NCI-H69 (cell line): Measurements from ENCODE around the gene SLC9A8.
"Not testable (repeated sequence)": the region's sequence is repeated elsewhere in the genome, so short reads cannot be mapped to it uniquely, and the experiment has no call there.

Experiments used
- DNase-seq: peaks from one replicate; lab custom pipeline; 2025; lab: John Stamatoyannopoulos, UW

Gene SLC9A8

GRCh38 chr20:49893242-49894072 lies 80.8 kb downstream of the SLC9A8 start:
- DNase-seq: no peak

DNA sequence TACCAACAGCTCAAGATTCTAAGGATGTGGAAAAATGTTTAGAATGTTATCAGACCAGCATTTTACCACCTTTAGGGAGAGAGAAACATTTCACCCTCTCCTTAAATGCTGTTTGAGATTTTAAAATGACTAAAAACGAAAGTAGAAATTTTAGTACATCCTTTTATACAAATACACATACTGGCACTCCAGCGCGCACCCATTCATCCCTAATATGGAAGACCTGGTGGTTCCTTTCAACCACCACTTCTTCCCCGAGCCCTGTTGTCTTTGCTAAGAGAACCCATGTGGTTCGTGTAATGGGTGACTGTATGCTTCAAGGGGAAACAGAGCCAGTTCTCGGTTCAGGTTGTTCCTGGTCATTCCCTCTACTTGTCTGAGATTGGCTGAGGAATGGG lies 81.4 kb downstream of the SLC9A8 start:
- no peak for DNase-seq

DNA sequence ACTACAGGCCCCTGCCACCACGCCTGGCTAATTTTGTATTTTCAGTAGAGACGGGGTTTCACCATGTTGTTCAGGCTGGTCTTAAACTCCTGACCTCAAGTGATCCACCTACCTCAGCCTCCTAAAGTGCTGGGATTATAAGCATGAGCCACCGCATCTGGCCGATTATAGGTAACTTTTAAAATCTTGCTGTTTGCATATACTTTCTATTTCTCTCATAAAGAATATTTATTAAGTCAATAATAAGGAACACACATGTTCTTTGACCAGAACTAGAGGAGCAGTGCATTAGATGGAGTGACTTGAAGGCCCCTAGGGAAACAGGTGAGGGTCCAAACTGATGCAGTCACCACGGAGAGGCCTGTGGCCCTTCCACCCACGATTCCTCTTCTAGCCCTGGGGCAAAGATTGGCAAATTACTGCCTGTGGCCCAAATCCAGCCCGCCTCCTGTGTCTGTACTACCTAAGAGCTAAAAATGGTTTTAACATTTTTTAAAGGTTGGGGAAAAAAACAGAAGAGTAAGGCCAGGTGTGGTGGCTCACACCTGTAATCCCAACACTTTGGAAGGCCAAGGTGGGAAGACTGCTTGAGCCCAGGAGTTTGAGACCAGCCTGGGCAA lies 83.0 kb downstream of the SLC9A8 start:
- DNase-seq: not testable (repeated sequence)

DNA sequence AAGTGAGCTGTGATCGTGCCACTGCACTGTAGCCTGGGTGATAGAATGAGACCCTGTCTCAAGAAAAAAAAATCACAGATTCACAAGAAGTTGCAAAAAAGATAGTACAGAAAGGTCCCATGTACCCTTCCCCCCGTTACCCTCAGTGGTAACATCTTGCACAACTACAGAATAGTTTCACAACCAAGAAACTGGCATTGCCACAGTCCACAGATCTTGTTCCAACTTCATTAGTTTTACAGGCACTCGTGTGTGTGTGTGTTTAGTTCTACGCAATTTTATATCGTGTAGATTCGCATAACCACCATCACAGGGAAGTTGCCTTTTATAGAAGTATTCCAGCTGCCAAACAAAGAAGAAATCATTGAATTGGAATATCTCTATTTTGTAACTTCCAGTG lies 83.6 kb downstream of the SLC9A8 start:
- no peak for DNase-seq

DNA sequence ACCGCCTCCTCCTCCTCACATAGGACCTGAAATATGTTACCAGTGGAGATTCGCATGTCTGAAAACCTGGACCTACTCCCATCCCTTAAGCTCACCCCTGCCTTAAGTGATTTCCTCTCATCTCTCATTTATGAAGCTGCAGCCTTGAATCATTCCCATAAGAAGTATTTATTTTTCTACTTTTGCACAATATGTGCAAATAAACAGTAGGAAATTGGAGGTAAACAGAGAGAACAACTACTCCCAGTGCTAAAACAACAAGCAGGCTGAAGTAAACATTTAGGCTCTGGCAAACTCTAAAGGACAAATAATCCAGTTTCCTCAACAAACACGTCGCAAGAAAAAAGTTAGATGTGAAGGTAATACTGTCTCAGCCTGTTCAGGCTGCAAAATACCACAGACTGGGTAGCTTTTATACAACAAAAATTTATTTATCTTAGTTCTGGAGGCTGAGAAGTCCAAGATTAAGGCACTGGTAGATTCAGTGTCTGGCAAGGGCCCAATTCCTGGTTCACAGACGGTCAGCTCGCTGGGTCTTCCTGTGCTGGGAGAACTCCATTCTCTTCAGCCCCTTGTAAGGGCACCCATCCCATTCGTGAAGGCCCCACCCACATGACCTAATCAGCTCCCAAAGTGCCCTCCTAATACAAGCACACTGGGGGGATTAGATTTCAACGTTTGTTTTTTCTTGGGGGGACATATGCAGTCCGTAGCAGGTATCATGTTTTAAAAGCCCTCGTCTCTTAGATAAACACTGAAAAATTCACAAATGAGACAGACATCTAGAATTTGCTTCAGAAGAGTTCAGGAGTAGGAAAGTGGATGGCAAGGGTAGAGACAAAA lies 87.1 kb downstream of the SLC9A8 start:
- no peak for DNase-seq

- peak; percentile 58 for DNase-seq
These were observed 89.0 kb downstream of the SLC9A8 start for GRCh38 chr20:49901588-49901987.

DNA sequence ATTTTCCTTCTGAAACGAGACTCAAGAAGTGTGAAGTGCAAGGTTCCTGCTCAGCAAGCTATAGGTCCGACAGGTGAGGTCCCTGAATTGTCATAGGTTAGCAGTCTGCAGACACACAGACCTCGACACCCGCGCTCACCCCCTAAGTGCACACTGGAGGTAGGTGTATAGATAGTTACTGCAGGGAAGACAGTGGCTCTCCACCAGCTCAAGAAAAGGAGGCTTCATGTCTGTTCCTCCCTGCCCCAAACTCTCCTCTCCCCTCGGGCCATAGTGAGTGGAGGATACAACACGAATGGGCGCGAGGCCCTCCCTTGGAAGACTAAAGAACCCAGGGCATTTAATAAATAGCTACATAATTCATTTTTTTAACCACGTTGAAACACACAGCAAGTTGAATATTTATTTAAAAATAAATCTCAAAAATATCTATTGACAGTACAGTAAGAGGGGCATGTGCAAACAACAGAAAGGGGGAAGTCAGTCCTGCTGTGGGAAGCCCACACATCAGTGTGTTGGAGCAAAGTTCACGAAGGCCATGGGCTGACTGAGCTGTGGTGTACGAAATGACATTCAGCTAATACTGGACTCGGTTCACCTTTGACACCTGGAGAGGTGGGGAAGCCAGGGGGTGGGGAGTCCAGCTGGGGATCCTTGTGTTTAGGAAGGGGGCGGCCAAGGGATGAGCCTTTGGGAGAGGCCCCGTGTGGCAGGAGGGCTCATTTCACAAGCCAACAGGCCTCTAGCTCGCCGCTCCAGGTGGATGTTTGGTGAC lies 92.0 kb downstream of the SLC9A8 start:
- no peak for DNase-seq

GRCh38 chr20:49905415-49906091 lies 92.9 kb downstream of the SLC9A8 start:
- no peak for DNase-seq

GRCh38 chr20:49906101-49906604 lies 93.5 kb downstream of the SLC9A8 start:
- no peak for DNase-seq

DNA sequence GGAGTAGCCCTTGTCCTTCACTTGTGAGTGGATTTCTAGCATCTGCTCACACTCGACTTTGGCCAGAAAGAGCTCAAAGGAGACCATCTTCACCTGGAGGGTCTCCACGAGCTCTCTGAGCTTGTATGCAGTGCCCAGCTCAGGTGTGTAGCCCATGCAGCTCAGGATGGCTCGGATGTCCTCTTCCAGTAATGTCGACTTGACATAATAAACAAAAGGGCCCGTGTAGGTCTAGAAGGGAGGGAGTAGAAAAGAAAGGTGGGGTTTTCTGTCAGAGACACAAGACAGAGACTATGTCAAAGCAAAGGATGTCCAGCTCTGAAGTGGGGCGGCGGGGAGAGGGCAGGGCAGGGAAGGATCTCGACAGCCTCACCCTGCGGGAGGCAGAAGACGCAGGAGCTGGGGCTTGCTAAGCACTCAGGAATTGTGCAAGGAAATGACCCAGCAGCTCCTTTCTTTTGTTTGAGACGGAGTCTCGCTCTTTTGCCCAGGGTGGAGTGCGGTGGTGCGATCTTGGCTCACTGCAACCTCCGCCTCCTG lies 94.1 kb downstream of the SLC9A8 start:
- DNase-seq: no peak

- DNase-seq: no peak
These were observed 95.0 kb downstream of the SLC9A8 start for GRCh38 chr20:49907405-49908257.

- DNase-seq: no peak
These were observed 95.6 kb downstream of the SLC9A8 start for GRCh38 chr20:49908258-49908565.

DNA sequence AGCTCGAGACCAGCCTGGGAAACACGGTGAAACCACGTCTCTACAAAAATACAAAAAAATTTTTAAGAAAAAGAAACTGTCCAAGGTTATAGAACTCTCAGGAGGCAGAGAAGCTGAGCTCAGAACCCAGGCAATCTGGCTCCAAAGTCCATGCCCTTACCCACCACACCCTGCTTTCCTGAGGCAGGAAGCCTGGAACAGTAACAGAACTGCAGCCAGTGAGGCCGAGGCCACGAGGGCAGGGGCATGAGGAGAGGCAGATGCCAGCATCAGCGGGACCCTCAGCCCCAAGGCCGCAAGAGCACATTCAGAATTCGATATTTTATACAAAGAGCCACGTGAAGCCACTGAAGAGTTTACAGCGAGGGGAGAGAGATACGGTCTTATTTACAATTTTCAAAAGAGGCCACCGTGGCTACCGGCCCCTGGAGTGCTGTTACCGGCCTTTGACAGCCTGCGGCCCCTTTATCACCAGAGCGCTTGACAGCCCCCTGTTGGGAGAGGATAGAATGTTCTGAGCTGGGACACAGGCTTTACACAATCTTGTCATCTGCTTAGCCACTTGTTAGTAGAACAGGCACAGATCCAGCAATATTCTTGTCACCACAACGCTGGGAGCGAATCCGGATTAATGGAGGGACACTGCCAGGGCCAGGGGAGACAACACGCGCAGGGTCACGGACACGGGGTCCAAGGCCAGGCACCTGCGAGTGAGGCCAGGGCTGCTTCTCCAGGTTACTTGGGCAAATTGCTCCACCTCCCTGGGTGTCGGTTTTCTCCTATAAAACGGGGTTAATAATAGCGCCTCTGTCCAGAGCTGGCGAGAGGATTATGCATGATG lies 97.1 kb downstream of the SLC9A8 start:
- no peak for DNase-seq

- no peak for DNase-seq
These were observed 97.7 kb downstream of the SLC9A8 start for GRCh38 chr20:49910340-49910706.

- DNase-seq: no peak
These were observed 100.9 kb downstream of the SLC9A8 start for GRCh38 chr20:49913399-49914047.

GRCh38 chr20:49914310-49915117 lies 101.9 kb downstream of the SLC9A8 start:
- DNase-seq: peak; percentile 12

DNA sequence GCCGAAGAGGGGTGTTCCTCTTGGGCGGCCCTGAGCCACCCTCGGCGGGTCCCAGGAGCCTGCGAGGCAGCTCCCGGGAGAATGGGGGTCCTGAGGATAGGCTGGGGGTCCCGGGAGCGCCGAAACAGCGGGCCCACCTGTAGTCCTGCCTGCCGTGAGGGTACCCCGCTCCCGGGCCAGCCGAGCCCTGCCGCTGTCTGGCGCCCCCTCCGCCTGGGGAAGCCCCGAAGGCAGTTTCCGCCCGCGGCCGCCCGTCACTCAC lies 102.4 kb downstream of the SLC9A8 start:
- no peak for DNase-seq
